ENCODE measurements around the gene PDZRN3.

GRCh38 chr3:73538486-73538885 is 86.3 kb downstream of the PDZRN3 start:
- TF ChIP-seq CTCF (IDR thresholded peaks at IDR 0.05): no peak
- no peak for TF ChIP-seq POLR2A (IDR thresholded peaks at IDR 0.05)
